ENCODE results near the gene KCTD7.

DNA sequence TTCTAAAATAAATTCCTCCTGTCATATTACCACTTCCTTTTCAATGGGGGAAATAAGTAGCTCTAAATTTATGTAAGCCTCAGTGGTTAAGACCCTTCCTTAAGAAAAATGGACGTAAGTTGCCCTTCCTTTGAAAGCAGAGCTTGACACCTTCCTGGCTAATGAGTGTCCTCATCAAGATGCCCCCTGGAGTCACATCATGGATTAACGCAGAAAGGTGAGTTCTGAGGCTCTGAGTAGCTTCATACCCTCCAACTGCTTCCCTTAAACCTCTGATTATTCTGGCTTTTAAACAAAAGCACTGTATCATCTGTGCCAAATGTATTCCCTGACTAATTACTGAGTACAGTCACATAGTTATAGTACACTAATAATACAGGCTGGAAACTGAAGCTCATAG is 14.7 kb downstream of the KCTD7 start:
- no peak for TF ChIP-seq EP300 (IDR thresholded peaks at IDR 0.05)
- TF ChIP-seq, protein P1, sequence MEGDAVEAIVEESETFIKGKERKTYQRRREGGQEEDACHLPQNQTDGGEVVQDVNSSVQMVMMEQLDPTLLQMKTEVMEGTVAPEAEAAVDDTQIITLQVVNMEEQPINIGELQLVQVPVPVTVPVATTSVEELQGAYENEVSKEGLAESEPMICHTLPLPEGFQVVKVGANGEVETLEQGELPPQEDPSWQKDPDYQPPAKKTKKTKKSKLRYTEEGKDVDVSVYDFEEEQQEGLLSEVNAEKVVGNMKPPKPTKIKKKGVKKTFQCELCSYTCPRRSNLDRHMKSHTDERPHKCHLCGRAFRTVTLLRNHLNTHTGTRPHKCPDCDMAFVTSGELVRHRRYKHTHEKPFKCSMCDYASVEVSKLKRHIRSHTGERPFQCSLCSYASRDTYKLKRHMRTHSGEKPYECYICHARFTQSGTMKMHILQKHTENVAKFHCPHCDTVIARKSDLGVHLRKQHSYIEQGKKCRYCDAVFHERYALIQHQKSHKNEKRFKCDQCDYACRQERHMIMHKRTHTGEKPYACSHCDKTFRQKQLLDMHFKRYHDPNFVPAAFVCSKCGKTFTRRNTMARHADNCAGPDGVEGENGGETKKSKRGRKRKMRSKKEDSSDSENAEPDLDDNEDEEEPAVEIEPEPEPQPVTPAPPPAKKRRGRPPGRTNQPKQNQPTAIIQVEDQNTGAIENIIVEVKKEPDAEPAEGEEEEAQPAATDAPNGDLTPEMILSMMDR (IDR thresholded peaks at IDR 0.05), result no peak
- no peak for TF ChIP-seq POLR2A (IDR thresholded peaks at IDR 0.05)
